ENCODE data around the gene USP3. TPM values are rescaled to one million over a fixed set of nuclear protein-coding genes. Genes with fewer than 3 reads are reported as not detected.

The USP3 gene
- total and polyA plus RNA-seq, 7 donors: 9.4 to 13.6 (median 10.9) TPM

DNA sequence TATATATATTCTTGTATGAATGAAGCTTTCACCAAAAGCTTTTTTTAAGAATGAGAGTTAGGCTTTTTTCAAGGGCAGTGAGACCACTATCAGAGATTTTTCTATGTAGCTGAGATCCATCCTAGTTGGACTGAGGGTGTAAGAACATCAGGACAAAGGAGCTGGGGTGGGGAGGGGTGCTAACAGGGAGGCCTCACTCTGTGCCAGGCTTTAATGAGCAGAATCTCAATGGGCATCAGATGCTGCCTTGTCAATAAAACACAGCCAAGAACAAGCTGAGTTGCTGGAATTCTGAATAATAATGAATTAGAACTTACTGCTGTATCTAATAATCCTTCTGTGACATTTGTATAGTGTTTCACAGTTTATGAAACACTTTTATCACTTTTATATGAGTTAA is 41.4 kb upstream of the USP3 start:
- ATAC-seq (no peak), DNase-seq (no peak)
- no peaks in the 10 kb centered on the region for H3K27me3 ChIP-seq (ENCODE audit: insufficient read depth in 3 of 3, low read length in 2 of 3)
- no peaks in the 10 kb centered on the region for H3K36me3 ChIP-seq (ENCODE audit: insufficient read depth in 1 of 2, low read depth in 1 of 2)
- intact Hi-C loops (cut with DNase I): no loop called here
- H3K9me3 ChIP-seq: no peaks in the 10 kb centered on the region
- H3K27ac ChIP-seq: no peak overlapping the region
- H3K4me3 ChIP-seq: no peak overlapping the region
- H3K4me1 ChIP-seq: no peaks in the 10 kb centered on the region
- TF ChIP-seq, protein P1, sequence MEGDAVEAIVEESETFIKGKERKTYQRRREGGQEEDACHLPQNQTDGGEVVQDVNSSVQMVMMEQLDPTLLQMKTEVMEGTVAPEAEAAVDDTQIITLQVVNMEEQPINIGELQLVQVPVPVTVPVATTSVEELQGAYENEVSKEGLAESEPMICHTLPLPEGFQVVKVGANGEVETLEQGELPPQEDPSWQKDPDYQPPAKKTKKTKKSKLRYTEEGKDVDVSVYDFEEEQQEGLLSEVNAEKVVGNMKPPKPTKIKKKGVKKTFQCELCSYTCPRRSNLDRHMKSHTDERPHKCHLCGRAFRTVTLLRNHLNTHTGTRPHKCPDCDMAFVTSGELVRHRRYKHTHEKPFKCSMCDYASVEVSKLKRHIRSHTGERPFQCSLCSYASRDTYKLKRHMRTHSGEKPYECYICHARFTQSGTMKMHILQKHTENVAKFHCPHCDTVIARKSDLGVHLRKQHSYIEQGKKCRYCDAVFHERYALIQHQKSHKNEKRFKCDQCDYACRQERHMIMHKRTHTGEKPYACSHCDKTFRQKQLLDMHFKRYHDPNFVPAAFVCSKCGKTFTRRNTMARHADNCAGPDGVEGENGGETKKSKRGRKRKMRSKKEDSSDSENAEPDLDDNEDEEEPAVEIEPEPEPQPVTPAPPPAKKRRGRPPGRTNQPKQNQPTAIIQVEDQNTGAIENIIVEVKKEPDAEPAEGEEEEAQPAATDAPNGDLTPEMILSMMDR (IDR thresholded peaks at IDR 0.05): no peak

DNA sequence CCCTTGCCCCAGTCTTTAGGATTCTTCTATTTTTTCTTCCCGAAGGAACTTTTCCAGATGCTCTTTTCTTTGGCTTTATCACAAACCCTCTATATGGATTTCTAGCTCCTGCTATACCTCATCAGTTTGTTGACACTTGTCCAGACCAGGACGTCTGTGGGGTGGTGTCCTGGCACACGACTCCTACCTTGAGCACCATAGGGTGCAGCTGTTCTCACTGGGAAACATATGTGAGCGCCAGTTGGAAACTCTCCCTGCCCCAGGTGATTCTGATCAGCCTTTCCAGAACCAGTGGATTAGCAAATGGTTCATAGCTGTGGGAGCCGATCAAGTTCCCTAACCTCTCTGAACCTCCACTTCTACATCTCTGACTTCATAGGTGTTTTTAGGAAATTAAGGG is 40.6 kb upstream of the USP3 start:
- H3K9me3 ChIP-seq: no peaks in the 10 kb centered on the region
- intact Hi-C loops (cut with DNase I): no loop called here
- H3K36me3 ChIP-seq (ENCODE audit: insufficient read depth in 1 of 2, low read depth in 1 of 2): no peaks in the 10 kb centered on the region
- no peak overlapping the region for H3K27ac ChIP-seq
- H3K4me3 ChIP-seq: no peak overlapping the region
- TF ChIP-seq, protein P1 (IDR thresholded peaks at IDR 0.05): no peak
- H3K4me1 ChIP-seq: no peaks in the 10 kb centered on the region
- DNase-seq (no peak), ATAC-seq (no peak)
- no peaks in the 10 kb centered on the region for H3K27me3 ChIP-seq (ENCODE audit: insufficient read depth in 3 of 3, low read length in 2 of 3)
- WGBS, 3 donors: 46 to 62% (median 48%) methylated on average over 5 of the region's 5 CpGs

DNA sequence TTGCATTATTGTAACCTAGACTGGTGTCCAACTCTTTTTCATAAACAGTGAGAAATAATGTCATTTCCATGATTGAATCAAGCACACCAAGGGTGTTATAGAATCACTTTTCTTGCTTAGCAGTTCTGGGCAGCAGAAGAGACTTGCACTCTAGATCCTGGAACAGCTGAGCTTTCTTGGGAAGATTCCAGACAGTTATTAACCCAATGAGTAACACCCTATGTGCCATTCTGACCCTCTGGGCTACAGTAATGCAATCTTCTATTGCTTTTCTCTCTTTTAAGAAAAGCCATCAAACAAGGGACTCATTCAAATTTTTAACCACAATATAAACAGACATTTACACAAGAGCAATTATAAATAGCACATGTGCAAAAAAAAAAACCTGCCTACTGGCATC is 39.3 kb upstream of the USP3 start:
- intact Hi-C loops (cut with DNase I): loop anchor here in 1 of 2 donors (5.0 kb wide), 1 partner anchor 132 kb away; the partner anchor contains the start of gene FBXL22
- H3K27ac ChIP-seq: no peak overlapping the region
- ATAC-seq: peak in 2 of 4 donors; percentile 45 to 51

DNA sequence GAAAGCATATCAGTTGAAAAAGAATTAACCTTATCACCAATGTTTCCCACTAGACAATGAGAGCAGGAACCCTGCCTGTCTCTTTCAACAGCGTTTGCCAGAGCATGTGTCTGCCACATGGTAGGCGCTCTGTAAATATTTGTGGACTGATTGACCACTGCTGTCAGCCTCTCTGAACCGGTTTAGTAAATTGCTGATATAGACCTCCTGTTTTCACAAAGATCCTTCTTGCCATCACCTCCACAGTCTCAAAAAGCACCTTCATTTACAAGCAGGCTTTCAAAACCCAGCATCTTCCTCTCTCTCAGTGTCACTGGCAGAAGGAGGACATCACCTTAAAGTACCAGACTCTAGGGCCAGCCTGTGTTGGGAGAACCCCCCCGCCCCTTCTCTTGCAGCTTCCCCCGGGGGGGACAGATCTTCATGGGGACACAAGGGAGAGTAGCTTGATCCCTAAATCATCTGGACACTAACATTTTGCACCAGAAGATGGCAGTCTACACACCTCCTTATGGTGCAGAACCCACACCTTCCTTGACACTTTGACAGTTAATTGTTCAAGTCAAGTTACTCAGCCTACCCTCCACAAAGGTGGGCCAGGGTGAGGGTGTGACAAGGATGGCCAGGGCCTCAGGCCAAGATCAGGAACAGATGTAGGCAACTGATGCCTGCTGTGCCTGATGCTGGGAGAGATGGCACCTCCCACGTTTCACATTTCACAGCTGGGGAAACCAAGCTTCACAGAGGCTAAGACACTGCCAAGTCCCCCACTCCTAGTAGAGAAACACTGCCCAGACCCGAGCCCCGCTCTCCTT is 37.8 kb upstream of the USP3 start:
- intact Hi-C loops (cut with DNase I): loop anchor here (1.0 to 5.0 kb wide), 2 partner anchors 131 to 133 kb away; partner anchors contain the start of gene FBXL22 (in 1 of the 2)
- TF ChIP-seq, protein P1 (IDR thresholded peaks at IDR 0.05): peak; percentile 59
- ATAC-seq (peak; percentile 78 to 92 (median 86)), DNase-seq (no peak)
- no peaks in the 10 kb centered on the region for H3K9me3 ChIP-seq
- WGBS, 3 donors: 17 to 21% (median 17%) methylated on average over 8 of the region's 8 CpGs
- H3K27me3 ChIP-seq (ENCODE audit: insufficient read depth in 3 of 3, low read length in 2 of 3): no peaks in the 10 kb centered on the region
- H3K27ac ChIP-seq: no peak overlapping the region
- H3K36me3 ChIP-seq (ENCODE audit: insufficient read depth in 1 of 2, low read depth in 1 of 2): no peaks in the 10 kb centered on the region
- no peaks in the 10 kb centered on the region for H3K4me1 ChIP-seq
- no peak overlapping the region for H3K4me3 ChIP-seq

More for the DNA sequence above, 39.3 kb upstream of the USP3 start:
- TF ChIP-seq, protein P1 (IDR thresholded peaks at IDR 0.05): no peak
- DNase-seq: no peak
- Histone ChIP-seq H3K27me3 (ENCODE audit: insufficient read depth in 3 of 3, low read length in 2 of 3) (no peaks in the 10 kb centered on the region), H3K9me3 (no peaks in the 10 kb centered on the region), H3K4me3 (no peak overlapping the region), H3K4me1 (no peaks in the 10 kb centered on the region), H3K36me3 (ENCODE audit: insufficient read depth in 1 of 2, low read depth in 1 of 2) (no peaks in the 10 kb centered on the region)

Measured in psoas muscle (tissue), 8 donors.